ENCODE data around the gene PPM1F.
"Not testable (repeated sequence)": the region's sequence is repeated elsewhere in the genome, so short reads cannot be mapped to it uniquely, and the experiment has no call there.

Gene PPM1F

GRCh38 chr22:21889251-21889990 lies 63.2 kb downstream of the PPM1F start:
- FAIRE-seq: no peak
- DNase-seq (ENCODE audit: insufficient read length, low spot score): no peak
- TF ChIP-seq CTCF (IDR thresholded peaks at IDR 0.05; ENCODE audit: insufficient read depth, missing control alignments): no peak

DNA sequence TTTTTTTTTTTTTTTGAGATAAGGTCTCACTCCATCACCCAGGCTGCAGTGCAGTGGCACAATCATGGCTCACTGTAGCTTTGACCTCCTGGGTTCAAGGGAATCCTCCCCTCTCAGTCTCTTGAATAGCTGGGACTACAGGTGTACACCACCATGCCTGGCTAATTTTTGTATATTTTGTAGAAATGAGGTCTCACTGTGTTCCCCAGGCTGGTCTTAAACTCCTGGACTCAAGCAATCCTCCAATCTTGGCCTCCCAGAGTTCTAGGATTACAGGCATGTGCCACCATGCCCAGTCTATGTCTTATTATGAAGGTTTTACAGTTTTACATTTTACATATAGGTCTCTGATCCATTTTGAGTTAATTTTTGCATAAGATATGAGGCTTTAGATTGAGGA lies 64.8 kb downstream of the PPM1F start:
- TF ChIP-seq CTCF (IDR thresholded peaks at IDR 0.05; ENCODE audit: insufficient read depth, missing control alignments): no peak
- FAIRE-seq (no peak), DNase-seq (ENCODE audit: insufficient read length, low spot score) (no peak)

- FAIRE-seq; DNase-seq (ENCODE audit: insufficient read length, low spot score): not testable (repeated sequence)
Observed at GRCh38 chr22:21883930-21884329, 68.7 kb downstream of the PPM1F start.

DNA sequence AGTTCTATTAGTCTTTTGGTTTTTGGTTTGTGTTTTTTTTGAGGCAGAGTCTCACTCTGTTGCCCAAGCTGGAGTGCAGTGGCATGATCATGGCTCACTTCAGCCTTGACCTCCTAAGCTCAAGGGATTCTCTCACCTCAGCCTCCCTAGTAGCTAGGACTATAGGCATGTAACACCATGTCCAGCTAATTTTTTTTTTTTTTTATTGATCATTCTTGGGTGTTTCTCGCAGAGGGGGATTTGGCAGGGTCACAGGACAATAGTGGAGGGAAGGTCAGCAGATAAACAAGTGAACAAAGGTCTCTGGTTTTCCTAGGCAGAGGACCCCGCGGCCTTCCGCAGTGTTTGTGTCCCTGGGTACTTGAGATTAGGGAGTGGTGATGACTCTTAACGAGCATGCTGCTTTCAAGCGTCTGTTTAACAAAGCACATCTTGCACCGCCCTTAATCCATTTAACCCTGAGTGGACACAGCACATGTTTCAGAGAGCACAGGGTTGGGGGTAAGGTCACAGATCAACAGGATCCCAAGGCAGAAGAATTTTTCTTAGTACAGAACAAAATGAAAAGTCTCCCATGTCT lies 69.8 kb downstream of the PPM1F start:
- not testable (repeated sequence) for FAIRE-seq; DNase-seq (ENCODE audit: insufficient read length, low spot score)

GRCh38 chr22:21881841-21882753 lies 70.6 kb downstream of the PPM1F start:
- FAIRE-seq (no peak), DNase-seq (ENCODE audit: insufficient read length, low spot score) (no peak)
- no peak for TF ChIP-seq CTCF (IDR thresholded peaks at IDR 0.05; ENCODE audit: insufficient read depth, missing control alignments)

GRCh38 chr22:21876486-21877176 lies 76.0 kb downstream of the PPM1F start:
- DNase-seq (ENCODE audit: insufficient read length, low spot score): no peak
- no peak for FAIRE-seq
- TF ChIP-seq CTCF (IDR thresholded peaks at IDR 0.05; ENCODE audit: insufficient read depth, missing control alignments): no peak

GRCh38 chr22:21874953-21875352 lies 77.7 kb downstream of the PPM1F start:
- DNase-seq (ENCODE audit: insufficient read length, low spot score); FAIRE-seq: not testable (repeated sequence)

DNA sequence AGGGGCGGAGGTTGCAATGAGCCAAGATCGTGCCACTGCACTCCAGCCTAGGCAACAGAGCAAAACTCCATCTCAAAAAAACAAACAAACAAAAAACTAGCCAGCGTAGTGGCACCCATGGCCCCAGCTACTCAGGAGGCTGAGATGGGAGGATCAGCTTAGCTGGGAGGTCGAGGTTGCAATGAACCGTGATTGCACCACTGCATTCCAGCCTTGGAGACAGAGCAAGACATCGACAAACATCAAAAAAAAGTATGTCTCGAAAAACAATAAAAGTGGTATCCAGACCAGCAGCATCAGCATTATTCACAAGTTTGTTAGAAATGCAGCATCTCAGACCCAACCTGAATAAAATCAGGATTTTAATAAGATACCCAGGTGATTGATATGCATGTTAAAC lies 79.0 kb downstream of the PPM1F start:
- no peak for TF ChIP-seq CTCF (IDR thresholded peaks at IDR 0.05; ENCODE audit: insufficient read depth, missing control alignments)
- FAIRE-seq: no peak

DNA sequence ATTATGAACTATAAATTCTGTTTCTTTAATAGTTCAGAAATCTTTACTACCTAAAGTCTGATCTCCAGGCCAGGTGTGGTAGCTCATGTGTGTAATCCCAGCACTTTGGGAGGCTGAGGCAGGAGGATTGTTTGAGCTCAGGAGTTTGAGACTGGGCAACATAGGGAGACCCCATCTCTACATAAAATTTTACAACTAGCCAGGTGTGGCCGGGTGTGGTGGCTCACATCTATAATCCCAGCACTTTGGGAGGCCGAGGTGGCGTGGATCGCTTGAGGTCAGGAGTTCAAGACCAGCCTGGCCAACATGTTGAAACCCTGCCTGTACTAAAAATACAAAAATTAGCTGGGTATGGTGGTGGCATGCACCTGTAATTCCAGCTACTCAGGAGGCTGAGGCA lies 79.9 kb downstream of the PPM1F start:
- not testable (repeated sequence) for FAIRE-seq; DNase-seq (ENCODE audit: insufficient read length, low spot score)

More for the DNA sequence above, 79.0 kb downstream of the PPM1F start:
- no peak for DNase-seq (ENCODE audit: insufficient read length, low spot score)

Data from D721Med (cell line).